Right renal pelvis (tissue), 4 donors: ENCODE measurements around the gene GNAO1. TPM values are rescaled to one million over a fixed set of nuclear protein-coding genes. Genes with fewer than 3 reads are reported as not detected.

Experiments
- DNase-seq, 4 donors: peaks; one replicate each; pipeline ENCODE4 v3.0.0-alpha.2; 2013; ENCODE audit warnings: low read depth in 4 of 4, low spot score in 3 of 4, missing footprints in 1 of 4
- polyA plus RNA-seq, 4 donors: library from polyadenylated mRNA; unstranded; fragments of 120-200 nt; gene quantifications; one replicate each; pipeline ENCODE4 v1.2.1, GENCODE V29; 2013; ENCODE audit not compliant: insufficient read length in 4 of 4

GNAO1 gene
- 1 to 10 TPM; 4.7 to 7.1 (median 6.4) TPM for polyA plus RNA-seq

DNA sequence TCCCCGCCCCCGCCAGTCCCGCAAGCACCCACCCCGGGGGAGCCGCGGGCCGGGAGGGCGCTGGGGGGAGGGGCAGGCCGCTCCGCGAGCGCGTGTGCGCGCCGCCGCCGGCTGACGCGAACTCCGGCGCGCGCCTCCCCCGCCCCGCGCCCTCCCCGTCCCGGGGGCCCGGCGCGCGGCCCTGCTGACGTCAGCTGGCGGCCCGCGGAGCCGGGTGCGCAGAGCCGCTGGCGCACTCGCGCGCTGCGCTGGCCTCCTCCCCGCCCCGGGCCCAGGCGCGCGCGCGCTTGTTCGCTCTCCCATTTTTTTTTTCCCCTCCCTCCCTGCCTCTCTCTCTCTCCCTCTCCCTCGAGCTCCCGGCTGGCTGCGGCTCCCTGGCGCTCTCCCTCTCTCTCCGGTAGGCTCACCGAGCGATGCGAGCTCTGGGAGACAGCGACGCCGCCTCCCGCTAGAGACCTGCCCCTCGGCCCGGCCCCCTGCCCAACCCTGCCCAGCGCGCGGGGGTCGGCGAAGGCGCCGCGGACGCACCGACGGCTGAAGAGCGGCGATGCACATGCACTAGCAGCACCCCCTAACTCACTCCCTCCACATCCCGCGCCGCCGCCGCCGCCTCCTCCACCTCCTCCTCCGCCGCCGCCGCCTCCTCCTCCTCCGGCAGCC, at the start of gene GNAO1:
GNAO1 (plus strand) TSS at position 334 of the 660 bp plus-strand sequence. CDS start 747 bp downstream, outside the sequence.
- peak in 1 of 4 donors; percentile 62 for DNase-seq

DNA sequence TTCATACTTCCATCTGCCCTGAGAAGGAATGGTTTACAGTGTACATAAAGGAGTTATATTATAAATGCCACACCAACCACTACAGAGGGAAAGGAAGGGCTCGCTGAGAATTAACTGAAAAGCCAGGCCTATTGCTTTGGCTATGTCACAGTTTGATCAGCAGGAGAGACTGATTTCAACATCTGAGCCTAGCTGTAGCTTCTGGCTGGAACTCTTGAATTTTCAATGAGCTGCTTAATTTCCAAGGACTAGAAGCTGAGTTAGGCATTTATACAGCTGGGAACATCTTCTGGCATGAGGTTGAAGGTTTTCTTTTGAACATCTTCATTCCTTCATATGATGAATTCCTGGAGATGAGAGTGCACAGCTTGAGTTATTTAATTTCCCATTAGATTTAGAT, 47.6 kb upstream of the GNAO1 start:
- no peak for DNase-seq

DNA sequence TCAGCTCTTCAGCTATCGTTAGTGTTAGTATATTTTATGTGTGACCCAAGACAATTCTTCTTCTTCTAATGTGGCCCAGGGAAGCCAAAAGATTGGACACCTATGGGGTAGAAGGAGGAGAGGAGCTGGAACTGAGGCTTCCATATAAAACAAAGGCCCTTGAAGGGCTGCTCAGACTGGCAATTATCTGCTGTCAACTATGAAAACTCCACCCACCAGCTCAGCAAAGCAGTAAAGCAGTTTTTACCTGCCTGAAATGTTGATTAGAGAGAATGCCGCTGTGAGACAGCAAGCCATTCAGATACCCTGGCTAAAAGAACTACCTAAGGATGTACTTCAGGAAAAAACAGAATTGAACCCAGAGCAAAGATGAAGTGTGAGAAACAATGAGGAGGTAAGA, 45.9 kb upstream of the GNAO1 start:
- DNase-seq, result no peak

DNA sequence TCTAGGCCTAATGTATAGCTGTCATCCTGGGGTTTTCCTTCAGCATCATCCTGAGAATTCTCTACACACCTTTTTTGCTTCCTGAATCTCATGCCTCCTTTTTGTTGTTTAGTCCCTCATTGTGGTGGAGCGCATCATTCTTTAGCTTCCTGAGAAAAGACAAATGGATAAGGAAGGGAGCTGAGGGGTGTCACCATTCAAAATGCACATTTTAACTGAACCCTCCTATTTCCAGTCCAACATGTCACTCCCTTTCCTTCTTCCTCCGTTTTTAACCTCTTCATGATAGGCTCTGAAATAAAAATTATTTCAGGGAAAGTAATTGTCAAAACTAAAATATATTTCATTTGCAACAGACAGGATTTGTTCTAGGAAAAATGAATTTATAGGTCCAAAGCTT, 39.7 kb upstream of the GNAO1 start:
- DNase-seq, result no peak

DNA sequence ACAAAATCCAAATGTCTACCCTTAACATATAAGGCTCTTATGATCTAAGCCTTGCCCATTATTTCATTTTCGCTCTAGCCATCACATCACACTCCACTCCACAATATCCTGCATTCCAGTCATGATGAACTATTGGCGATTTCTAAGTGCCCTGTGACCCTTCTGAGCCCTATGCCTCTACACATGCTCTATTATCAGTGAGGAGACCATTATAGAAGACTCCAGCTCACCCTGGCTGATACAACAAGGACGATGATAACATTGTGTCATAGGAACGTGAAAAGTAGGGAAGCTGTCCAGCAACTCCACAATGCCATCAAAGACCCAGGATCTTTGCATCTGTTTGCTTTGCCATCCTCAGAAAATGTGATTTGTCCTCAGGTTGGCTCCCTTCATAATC, 29.6 kb upstream of the GNAO1 start:
- no peak for DNase-seq

DNA sequence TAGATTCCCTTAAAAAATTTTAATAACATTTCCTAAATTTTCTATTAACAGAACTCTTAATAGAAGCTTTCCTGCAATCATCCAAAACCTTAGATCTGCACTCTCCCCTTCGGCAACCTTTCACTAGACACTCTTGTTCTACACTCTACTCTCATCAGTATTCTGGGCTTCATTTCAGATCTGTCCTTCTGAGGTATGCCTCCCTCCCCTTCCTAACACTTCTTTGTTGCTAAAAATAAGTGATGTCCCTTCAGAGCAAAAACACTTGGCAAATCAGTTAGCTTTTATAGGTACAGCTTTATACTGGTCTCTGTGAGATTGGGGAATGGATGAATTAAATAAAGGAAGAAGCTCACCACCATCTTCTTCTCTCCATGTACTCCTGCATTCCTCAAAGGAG, 28.2 kb upstream of the GNAO1 start:
- DNase-seq, result no peak

DNA sequence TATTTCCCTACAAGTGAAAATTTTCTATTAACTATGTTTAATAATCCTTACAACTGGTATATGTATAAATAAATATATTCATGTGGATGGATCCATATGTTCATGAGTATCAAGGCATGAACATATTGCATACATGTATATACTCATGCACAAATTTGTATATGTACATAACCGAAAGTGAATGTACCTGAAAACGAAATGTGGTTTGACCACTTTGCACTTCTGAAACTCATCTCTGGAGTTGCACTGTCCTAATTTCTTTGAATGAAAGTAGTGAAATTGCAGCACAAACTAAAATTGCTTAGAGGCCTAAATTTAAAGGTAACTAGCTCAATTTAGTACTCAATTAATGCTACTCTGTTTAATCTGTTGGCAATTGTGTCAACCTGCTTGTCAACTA, 27.4 kb upstream of the GNAO1 start:
- DNase-seq, result no peak

DNA sequence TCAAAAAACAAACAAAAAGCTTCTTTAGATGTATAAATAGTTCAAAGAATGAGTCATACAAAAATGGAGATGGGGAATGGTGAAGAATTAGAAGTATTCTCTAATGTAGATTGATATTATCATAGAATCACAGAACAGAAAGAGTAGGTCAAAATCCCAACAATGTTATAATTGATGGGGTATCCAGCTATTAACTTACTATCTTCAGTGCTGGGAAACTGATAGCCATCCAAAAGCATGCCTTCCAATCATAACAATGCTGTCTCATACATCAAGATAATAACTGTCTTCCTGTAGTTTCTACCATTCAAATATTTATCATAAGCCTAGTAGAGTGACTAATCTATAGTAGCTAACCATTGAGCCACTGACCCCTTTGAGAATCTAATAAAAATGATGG, 26.7 kb upstream of the GNAO1 start:
- no peak for DNase-seq

DNA sequence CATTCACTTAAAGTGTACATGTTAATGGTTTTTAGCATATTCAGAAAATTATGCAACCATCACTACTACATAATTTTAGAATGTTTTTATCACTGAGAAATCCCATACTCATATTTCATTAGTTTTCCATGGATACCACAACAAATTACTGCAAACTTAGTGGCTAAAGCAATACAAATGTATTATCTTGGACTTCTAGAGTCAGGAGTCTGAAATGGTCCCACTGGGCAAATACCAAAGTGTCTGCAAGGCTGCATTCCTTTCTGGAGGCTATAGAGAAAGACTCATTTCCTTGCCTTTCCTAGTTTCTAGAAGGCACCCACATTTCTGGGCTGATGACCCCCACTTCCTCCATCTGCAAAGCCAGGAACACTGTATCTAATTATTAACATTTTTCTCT, 16.9 kb upstream of the GNAO1 start:
- no peak for DNase-seq

DNA sequence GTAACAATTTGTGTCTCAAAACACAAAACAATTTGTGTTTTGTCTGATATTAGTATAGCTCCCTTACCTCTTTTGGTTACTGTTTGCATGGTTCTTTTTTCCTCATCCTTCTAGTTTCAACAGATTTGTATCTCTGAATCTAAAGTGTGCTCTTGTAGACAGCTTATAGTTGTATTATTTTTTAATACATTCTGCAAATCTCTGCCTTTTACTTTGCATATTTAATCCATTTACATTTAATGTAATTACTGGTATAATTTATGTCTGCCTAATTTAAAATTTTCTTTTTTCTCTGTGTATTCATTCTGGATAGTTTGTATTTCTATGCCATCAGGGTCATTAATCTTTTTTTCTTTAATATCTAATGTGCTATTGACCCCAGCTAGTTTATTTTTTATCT, 9.9 kb upstream of the GNAO1 start:
- DNase-seq, result no peak

DNA sequence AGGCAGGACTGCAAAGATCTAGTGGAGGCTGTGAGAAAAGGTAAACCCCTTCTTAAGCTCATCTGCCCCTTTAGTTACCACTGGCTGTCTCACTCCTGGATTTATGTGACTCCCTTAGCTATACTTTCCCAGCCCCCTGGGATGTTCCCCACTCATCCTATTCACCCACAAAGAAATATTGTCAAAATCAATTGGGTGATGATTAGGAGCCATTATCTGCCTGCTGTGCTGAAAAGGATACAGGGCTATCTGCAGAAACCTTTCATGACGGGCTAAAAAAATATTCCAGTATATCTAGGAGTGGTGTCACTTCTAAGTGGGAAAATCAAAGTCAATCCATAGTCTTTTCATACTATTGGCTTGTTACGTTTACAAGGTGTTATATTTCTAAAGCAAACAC, 8.0 kb upstream of the GNAO1 start:
- DNase-seq, result no peak

DNA sequence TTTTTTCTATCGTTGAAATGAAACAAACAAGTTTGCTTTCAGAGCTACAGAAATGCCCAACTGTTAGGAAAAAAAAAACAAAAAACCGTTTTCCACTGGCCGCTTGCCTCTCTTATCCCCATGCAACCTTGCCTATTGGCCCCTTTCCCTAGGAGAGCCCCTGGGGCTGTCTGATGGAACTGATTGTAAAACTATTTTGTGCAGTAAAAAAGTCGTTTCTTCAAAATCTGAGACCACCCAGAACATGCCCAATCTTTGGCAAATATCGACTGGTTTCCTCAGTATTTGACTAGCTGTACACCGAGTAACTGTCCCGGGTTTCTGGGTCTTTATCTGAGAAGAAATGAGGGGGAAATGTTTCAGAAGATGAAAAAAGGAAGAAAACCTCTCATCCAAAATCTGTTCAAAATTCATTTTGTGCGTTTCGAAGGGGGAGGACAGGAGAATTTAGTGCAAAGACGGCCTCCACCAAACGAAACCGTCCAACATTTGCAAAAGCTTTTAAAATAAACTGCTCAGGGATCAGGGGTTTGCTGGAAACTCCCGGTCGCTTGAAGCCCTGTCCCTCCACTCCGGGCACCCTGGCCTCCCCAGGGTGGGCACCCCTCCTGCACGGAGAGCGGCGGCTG, 1.1 kb upstream of the GNAO1 start:
- DNase-seq, result no peak

DNA sequence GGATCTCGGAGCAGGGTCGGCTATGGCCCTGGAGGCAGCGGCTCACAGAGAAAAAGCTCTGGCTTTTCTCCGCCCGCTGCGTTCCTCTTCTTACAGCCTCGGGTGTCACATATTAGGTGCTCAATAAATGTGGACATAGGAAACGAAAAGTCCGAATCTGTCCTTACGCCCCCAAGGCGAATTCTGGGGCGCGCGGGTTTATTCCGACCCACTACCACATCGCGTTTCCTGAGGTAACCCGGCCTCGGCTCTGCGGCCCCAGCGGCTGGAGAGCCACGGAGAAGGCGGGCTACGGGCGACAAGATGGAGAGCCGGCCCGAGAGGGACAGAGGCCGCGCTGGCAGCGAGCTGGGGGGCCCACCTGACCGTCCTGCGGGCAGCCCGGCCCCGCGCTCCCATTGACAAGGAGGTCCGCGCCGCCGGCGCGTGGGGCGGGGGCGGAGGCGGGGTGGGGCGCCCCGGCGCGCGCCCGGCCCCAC, 573 bp upstream of the GNAO1 start:
- no peak for DNase-seq

DNA sequence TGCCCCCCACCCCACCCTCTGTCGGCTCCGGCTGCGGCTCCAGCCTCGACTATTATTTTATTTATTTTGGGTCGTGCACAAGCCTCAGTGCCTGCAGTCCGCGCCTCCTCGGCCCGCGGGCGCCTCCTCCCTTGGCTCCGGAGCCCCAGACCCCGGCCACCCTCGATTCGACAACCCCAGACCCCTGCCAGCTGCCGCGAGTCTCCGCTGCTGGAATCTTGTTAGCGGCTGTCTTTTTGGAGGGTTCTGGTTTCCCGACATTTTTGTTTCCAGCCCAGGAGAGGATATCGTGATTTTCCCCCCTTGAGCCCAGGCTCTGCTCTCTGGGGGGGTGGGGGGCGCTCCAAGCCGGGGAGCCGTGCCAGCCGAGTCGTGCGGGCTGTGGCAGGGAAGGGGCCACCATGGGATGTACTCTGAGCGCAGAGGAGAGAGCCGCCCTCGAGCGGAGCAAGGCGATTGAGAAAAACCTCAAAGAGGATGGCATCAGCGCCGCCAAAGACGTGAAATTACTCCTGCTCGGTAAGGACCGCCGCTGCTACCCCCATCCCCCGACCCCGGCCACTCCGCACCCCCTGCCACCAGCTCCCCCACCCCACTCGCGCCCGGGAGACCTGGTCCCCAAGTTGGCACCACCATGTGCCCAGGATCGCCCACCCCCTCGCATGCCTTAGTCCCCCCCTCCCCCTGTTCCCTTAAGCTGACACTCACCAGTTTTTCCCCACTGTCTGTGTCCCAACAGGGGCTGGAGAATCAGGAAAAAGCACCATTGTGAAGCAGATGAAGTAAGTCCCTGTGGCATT, 746 bp downstream of the GNAO1 start:
- DNase-seq, result no peak

DNA sequence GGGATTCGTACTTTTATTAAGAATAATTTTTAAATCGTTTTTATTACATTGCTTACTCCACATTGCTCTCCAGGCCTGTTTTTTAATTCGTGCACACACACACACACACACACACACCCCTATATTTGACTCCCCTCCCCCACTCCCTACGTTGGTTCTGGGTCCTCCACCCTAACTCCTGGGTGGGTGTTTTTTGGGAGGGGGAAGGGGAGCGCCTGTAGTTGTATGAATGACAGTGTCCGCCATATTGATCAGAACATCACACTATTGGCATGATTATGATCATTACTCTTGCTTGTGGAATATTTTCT, 1.3 kb downstream of the GNAO1 start:
- DNase-seq, result no peak

DNA sequence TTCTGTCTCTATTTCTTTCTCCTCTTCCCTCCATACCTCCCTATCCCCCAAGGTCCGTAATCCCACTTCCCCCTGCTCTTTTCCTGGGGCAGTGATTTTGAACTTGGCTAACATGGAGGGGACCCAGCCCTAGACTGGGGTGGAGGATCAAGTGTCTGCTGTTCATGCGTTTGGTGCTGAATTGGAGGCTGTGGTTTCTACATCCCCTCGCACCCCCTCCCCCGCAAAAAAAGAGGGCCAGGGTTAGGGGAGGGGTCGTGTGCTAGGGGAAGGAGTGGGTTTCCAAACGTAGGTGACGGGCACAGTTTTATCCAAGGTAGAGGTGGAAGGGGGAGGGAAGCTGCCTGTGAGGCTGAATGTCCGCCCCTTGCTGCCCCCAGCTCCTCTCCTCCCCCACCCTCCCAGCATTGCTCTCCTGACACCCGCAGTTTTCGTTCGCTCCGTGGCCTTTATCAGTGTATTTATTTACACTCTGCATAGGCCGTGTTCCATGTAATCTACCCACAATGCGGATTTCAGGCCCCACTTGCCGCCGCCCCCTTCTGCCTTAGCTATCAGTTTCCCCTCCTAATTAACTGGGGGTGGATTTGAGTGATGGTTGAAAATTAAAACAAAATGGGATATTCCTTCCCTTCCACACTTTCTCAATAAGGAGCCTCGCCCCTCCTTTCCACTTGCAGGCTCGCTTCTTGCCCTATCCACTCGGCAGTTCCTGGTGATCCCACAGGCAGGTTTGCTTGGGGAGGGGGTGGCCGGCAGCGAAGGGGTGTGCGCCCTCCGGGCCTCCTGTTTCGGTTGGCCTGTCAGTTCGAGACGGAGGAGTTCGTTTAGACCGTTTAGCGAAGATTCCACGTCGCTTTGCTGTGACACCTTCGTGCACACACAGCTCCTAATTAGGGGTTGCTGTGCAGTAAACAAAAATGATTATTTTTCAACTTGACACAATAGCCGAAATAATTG, 2.0 kb downstream of the GNAO1 start:
- DNase-seq, result no peak

DNA sequence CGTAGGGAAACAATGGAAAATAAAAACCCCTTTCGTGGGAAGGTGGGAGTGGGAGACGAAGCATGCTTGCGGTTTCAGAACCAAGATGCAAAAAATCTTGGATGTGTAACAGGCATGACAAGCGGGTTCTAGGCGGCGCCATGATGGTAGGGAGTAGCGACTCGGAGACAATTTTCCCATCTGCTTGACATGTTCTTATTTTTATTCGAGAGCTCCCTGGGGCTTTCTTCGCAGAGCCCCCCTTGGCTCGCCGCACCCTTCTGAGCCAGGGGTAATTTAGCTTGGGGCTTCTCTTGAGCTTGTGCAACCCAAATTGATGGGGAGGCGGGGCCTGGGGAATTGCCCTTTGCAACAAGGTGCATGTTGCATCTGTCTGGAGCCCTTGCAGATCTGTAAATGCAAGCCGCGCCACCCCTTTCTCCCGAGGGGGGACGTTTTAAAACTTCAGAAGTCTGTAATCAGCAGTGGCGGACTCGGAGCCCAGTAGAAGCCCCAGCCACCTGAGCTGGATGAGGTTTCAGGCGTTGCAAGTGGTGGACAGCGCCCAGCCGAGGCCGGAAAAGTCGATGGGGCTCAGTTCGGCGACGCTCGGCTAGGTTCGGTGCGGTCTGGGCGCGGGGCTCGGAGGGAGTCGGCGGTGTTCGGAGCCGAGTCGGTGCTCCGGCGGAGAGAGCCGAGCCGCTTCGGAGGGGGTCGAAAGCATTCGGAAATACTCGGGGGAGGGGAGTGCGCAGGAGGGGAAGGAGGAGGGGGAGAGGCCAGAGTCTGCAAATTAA, 2.9 kb downstream of the GNAO1 start:
- peak; percentile 85 to 90 (median 88) for DNase-seq

DNA sequence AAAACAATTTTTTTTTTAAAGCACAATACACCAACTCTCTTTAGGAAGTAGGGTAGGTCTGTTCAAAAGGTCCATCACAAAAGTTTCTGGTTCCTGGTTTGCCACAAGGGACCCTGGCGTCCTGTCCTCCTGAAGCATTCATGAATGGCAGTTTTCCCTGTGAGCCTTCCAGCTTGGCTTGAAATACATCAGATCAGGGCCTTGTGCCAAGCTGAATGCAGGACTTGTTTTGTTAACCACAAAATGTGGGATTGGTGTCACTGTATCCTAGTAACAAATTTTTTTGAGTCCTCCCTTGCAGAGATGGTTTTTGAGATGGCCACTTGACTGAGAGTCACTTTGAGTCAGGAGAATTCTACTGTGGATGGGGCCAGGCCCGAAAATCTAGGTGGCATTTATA, 3.9 kb downstream of the GNAO1 start:
- no peak for DNase-seq

DNA sequence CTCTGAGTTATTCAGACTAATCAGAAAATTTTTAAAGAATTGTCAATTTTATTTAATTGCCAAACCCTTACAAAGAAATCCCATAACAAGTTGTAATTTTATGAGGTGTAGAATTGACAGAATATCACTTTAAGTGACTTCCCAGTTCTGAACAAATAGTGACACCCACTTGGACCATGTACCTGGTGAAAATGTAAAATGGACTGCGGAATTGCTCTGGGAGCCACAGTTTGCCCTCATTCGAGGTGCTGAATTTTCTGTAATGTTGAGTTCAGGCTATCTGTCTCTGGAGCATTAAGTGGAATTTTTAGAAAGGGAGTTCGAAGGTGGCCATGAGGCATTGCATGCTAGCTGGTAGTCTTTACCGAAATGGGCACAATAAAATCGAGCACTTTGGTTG, 5.1 kb downstream of the GNAO1 start:
- DNase-seq, result no peak
